Upper lobe of left lung (tissue), 4 donors: ENCODE measurements around the gene PPARD.

Experiments used
- CTCF ChIP-seq, 6 experiments: fragments of 450-650 bp in 4 of 6; fragments of 200-600 bp in 2 of 6; sonication (generic) in 2 of 6; IDR thresholded peaks; one replicate each; pipeline ENCODE4 v1.5.1; 2016 to 2019; ENCODE audit warnings: antibody characterized with exemption in 6 of 6
- EP300 ChIP-seq, 4 donors: sonication (generic); formaldehyde crosslinking; IDR thresholded peaks; one replicate each; pipeline ENCODE4 v1.5.1; 2017; ENCODE audit warnings: antibody characterized with exemption in 4 of 4, control low read depth in 2 of 4
- POLR2A ChIP-seq, 4 donors: fragments of 450-650 bp; IDR thresholded peaks; one replicate each; pipeline ENCODE4 v1.5.1; 2016 to 2017; ENCODE audit warnings: antibody characterized with exemption in 4 of 4, mild to moderate bottlenecking in 2 of 4
- POLR2AphosphoS5 ChIP-seq, 2 donors: sonication (generic); formaldehyde crosslinking; IDR thresholded peaks; one replicate each; pipeline ENCODE4 v1.5.1; 2017; ENCODE audit warnings: antibody characterized with exemption in 2 of 2

- TF ChIP-seq EP300 (IDR thresholded peaks at IDR 0.05) (peak in 1 of 4 donors; percentile 4), CTCF (IDR thresholded peaks at IDR 0.05) (peak in 5 of 6 experiments; percentile 75 to 96 (median 85)), POLR2AphosphoS5 (IDR thresholded peaks at IDR 0.05) (peak; percentile 56), POLR2A (IDR thresholded peaks at IDR 0.05) (peak in 1 of 4 donors; percentile 68)
Measured at GRCh38 chr6:35297601-35298481, 44.5 kb upstream of the PPARD start, which contains the start of gene DEF6.
